Small intestine (tissue), 7 donors: Measurements from ENCODE around the gene ADGRG2. TPM values are rescaled to one million over a fixed set of nuclear protein-coding genes. Genes with fewer than 3 reads are reported as not detected.
"Not testable (repeated sequence)": the region's sequence is repeated elsewhere in the genome, so short reads cannot be mapped to it uniquely, and the experiment has no call there.

Experiments
- DNase-seq, 2 donors: peaks; one replicate each; pipeline versions ENCODE4 v3.0.0 to v3.0.0-alpha.2; 2013
- FAIRE-seq: peaks from 2 replicates; lab custom pipeline; 2012; peaks lifted over from hg19 to GRCh38; lab: Jason Lieb, UNC
- H3K27ac ChIP-seq, 3 donors: one replicate each; pipeline ENCODE4 v1.5.1; 2013; ENCODE audit warnings: low read length in 2 of 3, mild to moderate bottlenecking in 2 of 3, control low read depth in 1 of 3, inconsistent platforms in 1 of 3, low read depth in 1 of 3, moderate library complexity in 1 of 3
- H3K27me3 ChIP-seq, 3 donors: one replicate each; pipeline ENCODE4 v1.6.1; 2013; ENCODE audit warnings: low read length in 3 of 3, inconsistent platforms in 1 of 3; ENCODE audit not compliant: control insufficient read depth in 3 of 3, insufficient read depth in 3 of 3
- H3K36me3 ChIP-seq, 3 donors: one replicate each; pipeline ENCODE4 v1.6.1; 2013; ENCODE audit warnings: low read length in 3 of 3, inconsistent platforms in 1 of 3, low read depth in 1 of 3, mild to moderate bottlenecking in 1 of 3, moderate library complexity in 1 of 3; ENCODE audit not compliant: control insufficient read depth in 3 of 3, insufficient read depth in 2 of 3
- H3K4me1 ChIP-seq, 3 donors: one replicate each; pipeline ENCODE4 v1.6.1; 2013; ENCODE audit warnings: low read length in 2 of 3, inconsistent platforms in 1 of 3, low read depth in 1 of 3, mild to moderate bottlenecking in 1 of 3, moderate library complexity in 1 of 3; ENCODE audit not compliant: control insufficient read depth in 3 of 3, insufficient read depth in 2 of 3
- H3K4me3 ChIP-seq, 3 donors: one replicate each; pipeline ENCODE4 v1.5.1; 2013; ENCODE audit warnings: low read length in 3 of 3, control low read depth in 1 of 3, inconsistent platforms in 1 of 3, low read depth in 1 of 3, mild to moderate bottlenecking in 1 of 3, moderate library complexity in 1 of 3
- H3K9me3 ChIP-seq, 2 donors: one replicate each; pipeline ENCODE4 v1.6.1; 2013; ENCODE audit warnings: low read depth in 1 of 2, low read length in 1 of 2; ENCODE audit not compliant: control insufficient read depth in 2 of 2, insufficient read depth in 1 of 2
- WGBS, 3 donors: extraction: QIAGEN DNeasy Blood & Tissue Kit; methylation state at CpG; one replicate each; pipeline ENCODE4 v1.1.7; 2013; 5-methylcytosine and 5-hydroxymethylcytosine counted together
- polyA plus RNA-seq, 4 donors: library from polyadenylated mRNA; stranded (reverse) in 3 of 4; unstranded in 1 of 4; fragments of 200-250 nt in 3 of 4; fragments of 120-200 nt in 1 of 4; gene quantifications; one replicate each; pipeline versions ENCODE4 v1.2.1 to v1.2.3, GENCODE V29; 2013
- donor health status: healthy with polysubstance abuse.
- donor health status: control.
- donor health status: control.
- donor health status: Bipolar disorder and iron deficiency.
- donor health status: healthy.

The ADGRG2 gene
- polyA plus RNA-seq, 4 donors = under 0.01 to 1.6 (median 0.27) TPM

- H3K9me3 ChIP-seq, H3K27ac ChIP-seq, H3K36me3 ChIP-seq, H3K4me3 ChIP-seq, H3K4me1 ChIP-seq, DNase-seq, FAIRE-seq, H3K27me3 ChIP-seq: not testable (repeated sequence)
- 90 to 97% (median 94%) methylated on average over 7 to 8 of the region's 8 CpGs for WGBS, 3 donors
Measured at GRCh38 chrX:19016614-19017013, 105.7 kb downstream of the ADGRG2 start.

GRCh38 chrX:19007868-19008267, 114.4 kb downstream of the ADGRG2 start:
- no peak for FAIRE-seq
- Histone ChIP-seq H3K9me3 (no peaks in the 10 kb centered on the region), H3K27me3 (no peaks in the 10 kb centered on the region), H3K27ac (no peak overlapping the region), H3K4me1 (no peaks in the 10 kb centered on the region), H3K4me3 (no peak overlapping the region), H3K36me3 (no peaks in the 10 kb centered on the region)
- no peak for DNase-seq
- WGBS, 3 donors = 72 to 82% (median 81%) methylated on average over 4 of the region's 4 CpGs

- Histone ChIP-seq H3K27me3 (no peaks in the 10 kb centered on the region), H3K4me1 (no peaks in the 10 kb centered on the region), H3K36me3 (no peaks in the 10 kb centered on the region), H3K9me3 (no peaks in the 10 kb centered on the region), H3K27ac (no peak overlapping the region), H3K4me3 (no peak overlapping the region)
- DNase-seq (no peak), FAIRE-seq (no peak)
- WGBS, 3 donors = 45 to 80% (median 59%) methylated on average over 7 of the region's 7 CpGs
Measured at GRCh38 chrX:19007011-19007410, 115.3 kb downstream of the ADGRG2 start.

GRCh38 chrX:19005909-19006308, 116.4 kb downstream of the ADGRG2 start:
- FAIRE-seq (no peak), DNase-seq (peak in 1 of 2 donors; percentile 17)
- Histone ChIP-seq H3K4me3 (no peak overlapping the region), H3K9me3 (no peaks in the 10 kb centered on the region), H3K27me3 (no peaks in the 10 kb centered on the region), H3K4me1 (no peaks in the 10 kb centered on the region), H3K27ac (no peak overlapping the region), H3K36me3 (peaks cover 0 to 2% (median 0%) of the 10 kb centered on the region in 3 donors)
- 46 to 71% (median 67%) methylated on average over 4 of the region's 4 CpGs for WGBS, 3 donors

- Histone ChIP-seq H3K27ac (no peak overlapping the region), H3K27me3 (no peaks in the 10 kb centered on the region), H3K9me3 (no peaks in the 10 kb centered on the region), H3K4me1 (no peaks in the 10 kb centered on the region), H3K4me3 (no peak overlapping the region), H3K36me3 (peaks cover 0 to 2% (median 0%) of the 10 kb centered on the region in 3 donors)
- 88 to 96% (median 88%) methylated on average over 5 of the region's 5 CpGs for WGBS, 3 donors
- DNase-seq (no peak), FAIRE-seq (no peak)
Measured at GRCh38 chrX:19003756-19004155, 118.5 kb downstream of the ADGRG2 start.

GRCh38 chrX:18998653-18999052, 123.6 kb downstream of the ADGRG2 start:
- H3K4me3 ChIP-seq = no peak overlapping the region
- no peak overlapping the region for H3K27ac ChIP-seq
- DNase-seq = no peak
- FAIRE-seq = no peak
- no peaks in the 10 kb centered on the region for H3K4me1 ChIP-seq
- H3K27me3 ChIP-seq = no peaks in the 10 kb centered on the region
- 57 to 79% (median 60%) methylated on average over 1 of the region's 1 CpG for WGBS, 3 donors
- no peaks in the 10 kb centered on the region for H3K9me3 ChIP-seq
- peaks cover 0 to 2% (median 0%) of the 10 kb centered on the region in 3 donors for H3K36me3 ChIP-seq

- Histone ChIP-seq H3K27me3 (no peaks in the 10 kb centered on the region), H3K4me1 (no peaks in the 10 kb centered on the region), H3K36me3 (peaks cover 0 to 2% (median 0%) of the 10 kb centered on the region in 3 donors), H3K9me3 (no peaks in the 10 kb centered on the region), H3K4me3 (no peak overlapping the region), H3K27ac (no peak overlapping the region)
- DNase-seq = no peak
- WGBS, 3 donors = 53 to 74% (median 68%) methylated on average over 4 of the region's 4 CpGs
- FAIRE-seq = no peak
Measured at GRCh38 chrX:18997916-18998315, 124.4 kb downstream of the ADGRG2 start.

GRCh38 chrX:18996536-18996935, 125.7 kb downstream of the ADGRG2 start:
- Histone ChIP-seq H3K27me3 (no peaks in the 10 kb centered on the region), H3K4me3 (no peak overlapping the region), H3K4me1 (no peaks in the 10 kb centered on the region), H3K27ac (no peak overlapping the region), H3K9me3 (no peaks in the 10 kb centered on the region), H3K36me3 (peaks cover 0 to 2% (median 0%) of the 10 kb centered on the region in 3 donors)
- DNase-seq (no peak), FAIRE-seq (no peak)

- DNase-seq (no peak), FAIRE-seq (no peak)
- H3K27me3 ChIP-seq = no peaks in the 10 kb centered on the region
- no peaks in the 10 kb centered on the region for H3K9me3 ChIP-seq
- H3K27ac ChIP-seq = no peak overlapping the region
- no peaks in the 10 kb centered on the region for H3K36me3 ChIP-seq
- no peaks in the 10 kb centered on the region for H3K4me1 ChIP-seq
- WGBS, 3 donors = 66 to 94% (median 81%) methylated on average over 3 of the region's 3 CpGs
- no peak overlapping the region for H3K4me3 ChIP-seq
Measured at GRCh38 chrX:18995221-18995620, 127.0 kb downstream of the ADGRG2 start.
